Measurements from ENCODE around the gene C11orf24.

- TF ChIP-seq ESRRG (CRISPR knock-in tag; IDR thresholded peaks at IDR 0.05) (no peak), SNAI2 (CRISPR knock-in tag; IDR thresholded peaks at IDR 0.05) (no peak), ZFP3 (CRISPR knock-in tag; IDR thresholded peaks at IDR 0.05) (no peak), PPARA (CRISPR knock-in tag; IDR thresholded peaks at IDR 0.05; ENCODE audit: borderline replicate concordance) (no peak), CREB5 (CRISPR knock-in tag; IDR thresholded peaks at IDR 0.05; ENCODE audit: low read depth) (no peak), ISL1 (CRISPR knock-in tag; IDR thresholded peaks at IDR 0.05) (no peak), ZC3H10 (CRISPR knock-in tag; IDR thresholded peaks at IDR 0.05) (no peak), RARB (CRISPR knock-in tag; IDR thresholded peaks at IDR 0.05) (no peak), TOX (CRISPR knock-in tag; IDR thresholded peaks at IDR 0.05; ENCODE audit: borderline replicate concordance) (no peak), TCF4 (CRISPR knock-in tag; IDR thresholded peaks at IDR 0.05; ENCODE audit: borderline replicate concordance) (no peak)
Measured at GRCh38 chr11:68270196-68271022, 1.4 kb downstream of the C11orf24 start.

All from SK-N-SH treated with all-trans-retinoic acid at 6 μM for 48 hours (cell line).